HG03565 (cell line): Measurements from ENCODE around the gene CLMN.

Experiments
- ATAC-seq: cut with Tn5 transposase; IDR thresholded peaks from one replicate; pipeline ENCODE4 v1.9.1; 2021; ENCODE audit warnings: mild to moderate bottlenecking, moderate library complexity; ENCODE audit not compliant: unreplicated experiment

The CLMN gene

GRCh38 chr14:95264271-95264973, 55.3 kb downstream of the CLMN start:
- ATAC-seq: no peak

- no peak for ATAC-seq
These were observed 56.0 kb downstream of the CLMN start for GRCh38 chr14:95263527-95264231.

GRCh38 chr14:95262511-95262891, 57.2 kb downstream of the CLMN start:
- no peak for ATAC-seq

- ATAC-seq: no peak
These were observed 57.8 kb downstream of the CLMN start for GRCh38 chr14:95261616-95262510.

GRCh38 chr14:95260537-95261361, 59.0 kb downstream of the CLMN start:
- ATAC-seq: no peak

- no peak for ATAC-seq
These were observed 60.7 kb downstream of the CLMN start for GRCh38 chr14:95258754-95259593.

GRCh38 chr14:95258156-95258555, 61.6 kb downstream of the CLMN start:
- no peak for ATAC-seq

- no peak for ATAC-seq
These were observed 62.2 kb downstream of the CLMN start for GRCh38 chr14:95257521-95257920.

- ATAC-seq: no peak
These were observed 63.0 kb downstream of the CLMN start for GRCh38 chr14:95256776-95257060.

GRCh38 chr14:95256002-95256775, 63.5 kb downstream of the CLMN start:
- ATAC-seq: no peak

- peak; percentile 41 for ATAC-seq
These were observed 64.2 kb downstream of the CLMN start for GRCh38 chr14:95255487-95255886.

GRCh38 chr14:95255013-95255412, 64.7 kb downstream of the CLMN start:
- peak; percentile 67 for ATAC-seq

GRCh38 chr14:95254288-95254687, 65.4 kb downstream of the CLMN start:
- ATAC-seq: no peak

GRCh38 chr14:95253039-95253630, 66.6 kb downstream of the CLMN start:
- no peak for ATAC-seq

GRCh38 chr14:95252219-95252618, 67.5 kb downstream of the CLMN start:
- ATAC-seq: no peak

GRCh38 chr14:95250936-95251335, 68.8 kb downstream of the CLMN start:
- no peak for ATAC-seq

GRCh38 chr14:95250140-95250769, 69.5 kb downstream of the CLMN start:
- ATAC-seq: no peak

- ATAC-seq: no peak
These were observed 71.3 kb downstream of the CLMN start for GRCh38 chr14:95248432-95248831.
